HepG2 (cell line): ENCODE data around the gene RITA1. TPM values are rescaled to one million over a fixed set of nuclear protein-coding genes. Genes with fewer than 3 reads are reported as not detected.

Experiments
- ATAC-seq: fragments of 200-7000 bp; cut with Tn5 transposase; 3 replicates; pipeline ENCODE4 v1.9.1; 2020; ENCODE audit warnings: mild to moderate bottlenecking, moderate library complexity
- BruUV-seq: library from RNA; stranded (reverse); fragments of 400-500 nt; replicated peaks from 2 replicates; lab custom pipeline; 2021; lab: Mats Ljungman, UMichigan
- CTCF ChIA-PET: fragments of 300-600 bp; formaldehyde crosslinking; extraction: SDS; loops from one replicate; lab custom pipeline; 2021; ENCODE audit warnings: low total read pairs, inconsistent platforms, low intra/inter-chr PET ratio; lab: Yijun Ruan, JAX
- POLR2A ChIA-PET: fragments of 350-600 bp; sonication (Branson Sonifier 250); formaldehyde crosslinking; loops from one replicate; lab custom pipeline; 2020; ENCODE audit warnings: antibody characterized with exemption, inconsistent platforms; lab: Yijun Ruan, JAX
- DNase-seq: peaks from one replicate; pipeline ENCODE4 v3.0.0-alpha.2; 2015; ENCODE audit warnings: low spot score
- FAIRE-seq: peaks from 3 replicates; lab custom pipeline; 2011; peaks lifted over from hg19 to GRCh38; lab: Jason Lieb, UNC
- H2AFZ ChIP-seq: one replicate; pipeline ENCODE4 v1.6.1; 2011; ENCODE audit warnings: low read length, inconsistent platforms
- H3K27ac ChIP-seq: fragments of 300-600 bp; 3 replicates; pipeline ENCODE4 v1.8.0; 2011; ENCODE audit warnings: mixed run types, mild to moderate bottlenecking, mixed read lengths, low read length, inconsistent platforms; ENCODE audit not compliant: insufficient read depth; ENCODE audit errors: extremely low read length
- H3K27me3 ChIP-seq, 2 experiments: fragments of 200-600 bp in 1 of 2; 2 replicates in 1 of 2; 3 replicates in 1 of 2; pipeline versions ENCODE4 v1.6.0 to v1.8.0; 2011; ENCODE audit warnings: low read length in 2 of 2, mild to moderate bottlenecking in 2 of 2, moderate library complexity in 2 of 2, inconsistent platforms in 1 of 2; ENCODE audit not compliant: insufficient read depth in 2 of 2, control insufficient read depth in 1 of 2
- H3K36me3 ChIP-seq, 2 experiments: fragments of 200-600 bp in 1 of 2; replicated peaks in 1 of 2; 2 replicates in 1 of 2; 3 replicates in 1 of 2; pipeline versions ENCODE4 v1.5.1 to v1.8.0; 2011; ENCODE audit warnings: low read length in 2 of 2, inconsistent platforms in 1 of 2; ENCODE audit not compliant: insufficient read depth in 2 of 2, control insufficient read depth in 1 of 2
- H3K4me1 ChIP-seq: 2 replicates; pipeline ENCODE4 v1.5.1; 2012; ENCODE audit warnings: low read length, inconsistent platforms; ENCODE audit not compliant: insufficient read depth
- H3K4me2 ChIP-seq: 2 replicates; pipeline ENCODE4 v1.6.0; 2011; ENCODE audit warnings: low read depth, low read length, inconsistent platforms
- H3K4me3 ChIP-seq, 3 experiments: fragments of 200-600 bp in 1 of 3; sonication (generic), shearing (Covaris generic) in 1 of 3; replicated peaks in 1 of 3; 2 replicates each; pipeline ENCODE4 v1.5.1; 2011 to 2016; ENCODE audit warnings: low read length in 3 of 3, inconsistent platforms in 2 of 3, low read depth in 2 of 3, mild to moderate bottlenecking in 2 of 3, control low read depth in 1 of 3, mixed read lengths in 1 of 3; ENCODE audit not compliant: insufficient read depth in 1 of 3
- H3K79me2 ChIP-seq: one replicate; pipeline ENCODE4 v1.6.1; 2011; ENCODE audit warnings: low read length, inconsistent platforms; ENCODE audit not compliant: insufficient read depth
- H3K9ac ChIP-seq: 2 replicates; pipeline ENCODE4 v1.6.0; 2011; ENCODE audit warnings: mild to moderate bottlenecking, low read depth, low read length, inconsistent platforms; ENCODE audit not compliant: insufficient read depth
- H3K9me3 ChIP-seq: 2 replicates; pipeline ENCODE4 v1.5.1; 2012; ENCODE audit warnings: mild to moderate bottlenecking, low read length
- H4K20me1 ChIP-seq: 2 replicates; pipeline ENCODE4 v1.6.0; 2011; ENCODE audit warnings: inconsistent platforms, mild to moderate bottlenecking, low read length, moderate library complexity; ENCODE audit not compliant: insufficient read depth
- CENPT ChIP-seq: sonication (generic); formaldehyde crosslinking; IDR thresholded peaks from 2 replicates; pipeline ENCODE4 v1.8.0; 2022; ENCODE audit warnings: low read depth, mild to moderate bottlenecking, moderate library complexity, missing genetic modification reagents
- EEA1 ChIP-seq: sonication (generic); formaldehyde crosslinking; IDR thresholded peaks from 2 replicates; pipeline ENCODE4 v1.5.1; 2020; ENCODE audit warnings: mild to moderate bottlenecking, missing genetic modification reagents, borderline replicate concordance
- HNRNPLL ChIP-seq: fragments of 200-400 bp; formaldehyde crosslinking; IDR thresholded peaks from 2 replicates; pipeline ENCODE4 v1.6.1; 2017; ENCODE audit warnings: mild to moderate bottlenecking, low read depth, low read length; ENCODE audit not compliant: poor library complexity, severe bottlenecking
- KLF13 ChIP-seq: sonication (generic); formaldehyde crosslinking; IDR thresholded peaks from 2 replicates; pipeline ENCODE4 v1.4.0; 2020; ENCODE audit warnings: mild to moderate bottlenecking, missing genetic modification reagents
- PCBP1 ChIP-seq: fragments of 200-400 bp; formaldehyde crosslinking; IDR thresholded peaks from 2 replicates; pipeline ENCODE4 v1.6.1; 2017; ENCODE audit warnings: mild to moderate bottlenecking, low read depth, low read length, borderline replicate concordance
- PHB2 ChIP-seq: fragments of 450-650 bp; IDR thresholded peaks from 2 replicates; pipeline ENCODE4 v1.6.1; 2018; ENCODE audit not compliant: partially characterized antibody
- SMYD3 ChIP-seq: sonication (generic); formaldehyde crosslinking; IDR thresholded peaks from 2 replicates; pipeline ENCODE4 v1.8.1; 2023; ENCODE audit warnings: mild to moderate bottlenecking, missing genetic modification reagents
- THAP11 ChIP-seq: IDR thresholded peaks from 2 replicates; pipeline ENCODE4 v1.6.1; 2016; ENCODE audit warnings: missing biosample characterization, missing genetic modification reagents
- ZMYM3 ChIP-seq: sonication (generic); formaldehyde crosslinking; IDR thresholded peaks from 2 replicates; pipeline ENCODE4 v1.5.1; 2020; ENCODE audit warnings: mild to moderate bottlenecking, missing genetic modification reagents
- ZNF589 ChIP-seq: sonication (generic); formaldehyde crosslinking; conservative IDR thresholded peaks from 2 replicates; pipeline ENCODE4 v1.8.0; 2022; ENCODE audit warnings: mild to moderate bottlenecking, moderate library complexity, missing genetic modification reagents
- ZNF616 ChIP-seq: sonication (generic); formaldehyde crosslinking; IDR thresholded peaks from 2 replicates; pipeline ENCODE4 v1.5.0; 2020; ENCODE audit warnings: low read depth, mild to moderate bottlenecking, missing genetic modification reagents
- ZNF780A ChIP-seq: sonication (generic); formaldehyde crosslinking; IDR thresholded peaks from 2 replicates; pipeline ENCODE4 v1.8.0; 2022; ENCODE audit warnings: mild to moderate bottlenecking, missing genetic modification reagents, moderate library complexity
- WGBS: methylation state at CpG from one replicate; pipeline ENCODE4 v1.1.6; 2017; ENCODE audit warnings: low lambda C conversion rate; 5-methylcytosine and 5-hydroxymethylcytosine counted together
- in situ Hi-C: cut with HindIII; loops from 2 replicates; pipeline ENCODE4 v1.10.0; 2017; ENCODE audit warnings: low pct_unique_long_range_greater_than_20kb; ENCODE audit not compliant: extremely low pct_ligation_motif_present
- intact Hi-C: fragments of 100-400 bp; cut with micrococcal nuclease; formaldehyde crosslinking; loops from one replicate; pipeline ENCODE4 v1.10.0; 2022; ENCODE audit not compliant: unreplicated experiment
- polyA plus RNA-seq, 8 experiments: library from polyadenylated mRNA; depleted of rRNA in 3 of 8; stranded (reverse) in 7 of 8; unstranded in 1 of 8; fragments of >200 nt; fragmentation: Illumina TruSeq in 4 of 8; extraction: Trizol in 4 of 8; gene quantifications; 2 replicates each; pipeline versions ENCODE4 v1.2.1 to v1.2.3, GENCODE V29; 2011 to 2016; ENCODE audit warnings: low read depth in 4 of 8, missing spikeins in 1 of 8, mixed read lengths in 1 of 8; ENCODE audit not compliant: insufficient read depth in 1 of 8
- total RNA-seq, 5 experiments: library from RNA; depleted of rRNA; stranded (reverse); fragments of >200 nt; fragmentation: Illumina TruSeq; extraction: Trizol; gene quantifications; 2 replicates each; pipeline ENCODE4 v1.2.3, GENCODE V29; 2016; ENCODE audit warnings: low read depth in 1 of 5

RITA1 gene
- total and polyA plus RNA-seq, 2 of the 13 experiments (the other 11 are each of a cell fraction or from before 2014, with no cell fraction given): 12.4 to 28.9 TPM

DNA sequence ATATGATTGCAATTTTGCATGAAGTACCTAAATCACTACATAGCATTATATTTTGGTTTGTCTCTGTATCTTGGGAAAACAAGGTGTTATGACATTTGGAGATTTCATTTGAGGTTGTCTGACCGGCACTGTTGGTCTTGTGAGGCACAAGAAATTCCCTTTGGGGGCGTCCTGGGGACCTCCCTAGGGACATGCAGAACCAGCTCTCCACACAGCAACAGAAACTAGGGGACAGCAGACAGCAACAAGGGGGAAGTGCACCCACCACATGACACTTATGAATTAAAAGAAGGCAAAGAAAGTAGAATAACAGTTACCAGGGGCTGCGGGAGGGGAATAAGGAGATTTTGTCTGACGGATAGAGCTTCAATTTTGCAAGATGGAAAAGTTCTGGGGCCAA, 14.6 kb upstream of the RITA1 start:
- H3K4me3 ChIP-seq: no peak overlapping the region
- ATAC-seq (no peak), DNase-seq (no peak), FAIRE-seq (no peak)
- in situ Hi-C loops (no loop called here), intact Hi-C loops (no loop called here)
- H3K4me2 ChIP-seq: no peak overlapping the region
- H2AFZ ChIP-seq: no peak overlapping the region
- H3K9me3 ChIP-seq: no peaks in the 10 kb centered on the region
- H3K79me2 ChIP-seq: no peaks in the 10 kb centered on the region
- no peaks in the 10 kb centered on the region for H3K27me3 ChIP-seq
- peaks cover 4% of the 10 kb centered on the region; the same call in 1 of the 2 replicates for H4K20me1 ChIP-seq
- H3K36me3 ChIP-seq: peaks cover 47 to 77% of the 10 kb centered on the region in 2 experiments
- no peak overlapping the region for H3K9ac ChIP-seq
- no peak for TF ChIP-seq THAP11 (CRISPR knock-in tag)
- TF ChIP-seq ZNF780A (CRISPR knock-in tag): no peak
- no peak for TF ChIP-seq ZNF616
- TF ChIP-seq HNRNPLL: no peak
- no peak for TF ChIP-seq PHB2
- no peak for TF ChIP-seq EEA1 (CRISPR knock-in tag)
- TF ChIP-seq KLF13 (CRISPR knock-in tag): no peak
- TF ChIP-seq ZMYM3 (CRISPR knock-in tag): no peak
- no peak overlapping the region for H3K27ac ChIP-seq
- POLR2A ChIA-PET: no interaction called here
- WGBS: 92% methylated on average over 4 of the region's 4 CpGs
- no peaks in the 10 kb centered on the region for H3K4me1 ChIP-seq
- no TSS peak for BruUV-seq
- CTCF ChIA-PET: no interaction called here

GRCh38 chr12:113171543-113171942, 14.0 kb upstream of the RITA1 start:
- Histone ChIP-seq H3K79me2 (no peaks in the 10 kb centered on the region), H2AFZ (no peak overlapping the region), H4K20me1 (peaks cover 4% of the 10 kb centered on the region; the same call in 1 of the 2 replicates), H3K27ac (no peak overlapping the region), H3K4me1 (no peaks in the 10 kb centered on the region), H3K36me3 (peaks cover 43 to 75% of the 10 kb centered on the region in 2 experiments), H3K27me3 (no peaks in the 10 kb centered on the region), H3K9ac (no peak overlapping the region), H3K9me3 (no peaks in the 10 kb centered on the region), H3K4me2 (no peak overlapping the region), H3K4me3 (no peak overlapping the region)
- intact Hi-C loops (no loop called here), in situ Hi-C loops (no loop called here)
- POLR2A ChIA-PET: no interaction called here
- WGBS: 99% methylated on average over 9 of the region's 9 CpGs
- DNase-seq: no peak
- no peak for TF ChIP-seq ZNF589 (CRISPR knock-in tag)
- no peak for TF ChIP-seq CENPT (CRISPR knock-in tag)
- no peak for TF ChIP-seq PCBP1
- no peak for TF ChIP-seq SMYD3
- no peak for ATAC-seq
- BruUV-seq: no TSS peak
- CTCF ChIA-PET: no interaction called here
- no peak for FAIRE-seq
